ENCODE data around the gene INTS7.

Gene INTS7

DNA sequence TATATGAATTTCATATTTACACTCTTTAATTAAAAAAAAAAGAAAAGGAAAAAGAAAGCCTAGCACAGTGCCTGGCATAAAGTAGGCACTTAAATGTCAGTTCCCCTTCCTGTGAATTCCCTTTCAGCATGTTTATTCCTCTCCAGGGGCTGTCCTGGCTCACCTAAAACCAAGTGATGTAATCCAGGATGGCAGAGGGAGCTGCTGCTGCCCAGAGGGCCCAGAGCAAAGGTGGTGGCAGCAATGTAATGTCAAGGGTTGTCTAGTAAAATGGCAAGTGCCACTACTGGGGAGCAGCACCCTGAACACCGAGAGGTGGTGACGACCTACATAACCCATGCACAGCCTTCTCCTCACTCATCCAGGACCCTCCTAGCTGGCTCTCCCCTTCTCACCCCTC lies 126.4 kb downstream of the INTS7 start:
- in situ Hi-C loops (cut with HindIII; ENCODE audit: low pct_ligation_motif_present, low sequenced_read_pairs): no loop called here
- Histone ChIP-seq H3K27ac (no peak overlapping the region), H3K4me3 (ENCODE audit: low read depth, low read length) (no peak overlapping the region), H3K36me3 (replicated peaks) (no peaks in the 10 kb centered on the region), H3K27me3 (replicated peaks) (no peaks in the 10 kb centered on the region)
- TF ChIP-seq, protein P1, sequence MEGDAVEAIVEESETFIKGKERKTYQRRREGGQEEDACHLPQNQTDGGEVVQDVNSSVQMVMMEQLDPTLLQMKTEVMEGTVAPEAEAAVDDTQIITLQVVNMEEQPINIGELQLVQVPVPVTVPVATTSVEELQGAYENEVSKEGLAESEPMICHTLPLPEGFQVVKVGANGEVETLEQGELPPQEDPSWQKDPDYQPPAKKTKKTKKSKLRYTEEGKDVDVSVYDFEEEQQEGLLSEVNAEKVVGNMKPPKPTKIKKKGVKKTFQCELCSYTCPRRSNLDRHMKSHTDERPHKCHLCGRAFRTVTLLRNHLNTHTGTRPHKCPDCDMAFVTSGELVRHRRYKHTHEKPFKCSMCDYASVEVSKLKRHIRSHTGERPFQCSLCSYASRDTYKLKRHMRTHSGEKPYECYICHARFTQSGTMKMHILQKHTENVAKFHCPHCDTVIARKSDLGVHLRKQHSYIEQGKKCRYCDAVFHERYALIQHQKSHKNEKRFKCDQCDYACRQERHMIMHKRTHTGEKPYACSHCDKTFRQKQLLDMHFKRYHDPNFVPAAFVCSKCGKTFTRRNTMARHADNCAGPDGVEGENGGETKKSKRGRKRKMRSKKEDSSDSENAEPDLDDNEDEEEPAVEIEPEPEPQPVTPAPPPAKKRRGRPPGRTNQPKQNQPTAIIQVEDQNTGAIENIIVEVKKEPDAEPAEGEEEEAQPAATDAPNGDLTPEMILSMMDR (IDR thresholded peaks at IDR 0.05; ENCODE audit: low read depth, low read length, missing control alignments): no peak
- DNase-seq: no peak

DNA sequence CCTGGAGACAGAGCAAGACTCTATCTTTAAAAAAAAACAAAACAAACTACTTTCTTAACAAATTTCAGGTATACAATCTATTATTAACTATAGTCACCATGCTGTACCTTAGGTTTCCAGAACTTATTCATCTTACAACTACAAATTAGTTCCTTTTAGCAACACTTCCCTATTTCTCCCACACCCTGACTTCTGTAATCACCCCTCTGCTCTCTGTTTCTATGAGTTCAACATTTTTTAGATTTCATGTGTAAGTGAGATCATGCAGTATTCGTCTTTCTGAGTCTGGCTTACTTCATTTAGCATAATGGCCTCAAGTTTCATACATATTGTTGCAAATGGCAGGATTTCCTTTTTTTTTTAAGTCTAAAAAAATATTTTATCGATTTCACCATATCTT lies 126.9 kb downstream of the INTS7 start:
- no peak overlapping the region for H3K27ac ChIP-seq

DNA sequence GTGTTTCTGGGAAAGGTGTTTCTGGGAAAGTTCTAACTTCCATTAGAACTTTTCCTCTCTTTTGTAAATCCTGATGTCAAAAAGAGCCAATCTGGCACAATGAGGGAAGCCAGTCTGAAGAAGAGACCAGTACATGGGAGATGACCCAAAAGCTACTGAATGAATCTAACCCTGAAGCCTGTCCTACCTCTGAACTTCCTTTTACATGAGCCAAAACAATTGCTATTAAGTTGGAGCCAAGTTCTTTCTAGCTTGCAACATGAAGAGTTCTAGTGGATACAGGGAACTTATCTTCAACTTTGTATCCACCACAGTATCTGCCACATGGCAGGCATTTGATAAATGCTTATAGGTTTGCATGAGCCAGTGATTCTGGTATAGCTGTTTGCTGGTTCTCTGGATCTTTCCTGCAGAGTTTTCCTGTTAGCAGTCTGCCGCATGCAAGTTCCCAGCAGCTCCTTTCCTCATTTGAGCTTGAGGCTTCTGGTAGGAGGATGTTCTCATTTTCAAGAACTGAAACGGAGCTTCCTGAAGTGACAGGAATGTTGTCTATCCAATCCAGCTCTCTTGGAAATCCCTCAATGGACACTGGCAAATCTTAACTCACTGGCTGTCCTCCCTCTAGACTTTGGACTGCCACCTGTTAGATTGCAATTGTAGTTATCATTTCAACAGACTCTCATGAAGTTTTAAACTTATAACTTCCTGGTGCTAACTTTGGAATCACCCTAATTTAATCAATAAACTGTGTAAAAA lies 131.7 kb downstream of the INTS7 start:
- Histone ChIP-seq H3K36me3 (replicated peaks) (no peaks in the 10 kb centered on the region), H3K27ac (no peak overlapping the region), H3K27me3 (replicated peaks) (no peaks in the 10 kb centered on the region), H3K4me3 (ENCODE audit: low read depth, low read length) (no peak overlapping the region)
- DNase-seq: no peak
- TF ChIP-seq, protein P1 (IDR thresholded peaks at IDR 0.05; ENCODE audit: low read depth, low read length, missing control alignments): no peak
- in situ Hi-C loops (cut with HindIII; ENCODE audit: low pct_ligation_motif_present, low sequenced_read_pairs): no loop called here

More for the DNA sequence above, 126.9 kb downstream of the INTS7 start:
- TF ChIP-seq, protein P1 (IDR thresholded peaks at IDR 0.05; ENCODE audit: low read depth, low read length, missing control alignments): no peak
- DNase-seq: no peak
- H3K4me3 ChIP-seq (ENCODE audit: low read depth, low read length): no peak overlapping the region
- H3K27me3 ChIP-seq (replicated peaks): no peaks in the 10 kb centered on the region
- H3K36me3 ChIP-seq (replicated peaks): no peaks in the 10 kb centered on the region
- in situ Hi-C loops (cut with HindIII; ENCODE audit: low pct_ligation_motif_present, low sequenced_read_pairs): no loop called here

DNA sequence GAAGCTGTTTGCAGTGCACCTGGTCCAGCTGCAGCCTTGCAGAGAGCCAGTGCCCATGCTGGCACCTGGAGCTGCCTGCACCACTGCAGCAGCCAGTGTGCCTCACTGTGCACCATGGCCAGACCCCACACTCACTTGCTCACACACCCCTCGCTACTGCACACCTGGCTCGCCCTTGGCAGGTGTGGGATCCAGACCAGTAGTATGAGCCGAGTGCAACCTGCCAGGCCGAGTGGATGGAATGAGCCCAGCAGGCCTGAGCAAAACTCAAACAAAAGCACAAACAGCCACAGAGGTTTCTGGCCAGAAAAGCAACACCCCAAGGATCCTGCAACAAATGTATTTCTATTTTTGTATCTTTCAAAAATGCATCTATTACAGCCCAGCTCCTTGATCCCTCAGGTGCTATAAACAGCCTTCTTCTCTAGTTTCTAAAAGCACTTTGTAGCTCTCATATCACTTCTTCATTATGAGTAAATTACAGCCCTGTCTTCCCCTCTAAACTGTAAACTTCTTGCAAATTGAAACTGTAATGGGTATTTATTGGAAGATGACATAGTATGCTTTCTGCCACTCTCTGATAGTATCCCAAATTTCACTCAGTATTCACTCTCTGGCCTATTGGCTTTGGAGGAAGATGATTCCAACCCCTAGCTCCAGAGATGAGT lies 132.6 kb downstream of the INTS7 start:
- Histone ChIP-seq H3K27ac (no peak overlapping the region), H3K27me3 (replicated peaks) (no peaks in the 10 kb centered on the region), H3K36me3 (replicated peaks) (no peaks in the 10 kb centered on the region), H3K4me3 (ENCODE audit: low read depth, low read length) (no peak overlapping the region)
- in situ Hi-C loops (cut with HindIII; ENCODE audit: low pct_ligation_motif_present, low sequenced_read_pairs): no loop called here
- TF ChIP-seq, protein P1 (IDR thresholded peaks at IDR 0.05; ENCODE audit: low read depth, low read length, missing control alignments): no peak
- no peak for DNase-seq

DNA sequence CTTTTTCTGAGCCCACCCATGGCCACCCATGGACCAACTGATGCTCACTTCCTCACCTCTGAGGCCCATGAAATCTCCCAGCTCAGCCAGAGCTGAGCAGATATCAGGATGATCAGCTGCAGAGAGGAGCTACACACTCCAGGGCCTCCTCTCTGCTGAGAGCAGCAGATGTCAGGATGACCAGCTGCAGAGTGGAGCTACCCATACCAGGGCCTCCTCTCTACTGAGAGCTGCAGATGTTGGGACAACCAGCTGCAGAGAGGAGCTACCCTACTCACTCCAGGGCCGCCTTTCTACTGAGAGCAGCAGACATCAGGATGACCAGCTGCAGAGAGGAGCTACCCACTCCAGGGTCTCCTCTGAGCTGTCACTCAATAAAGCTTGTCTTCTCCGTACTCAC lies 133.4 kb downstream of the INTS7 start:
- TF ChIP-seq, protein P1 (IDR thresholded peaks at IDR 0.05; ENCODE audit: low read depth, low read length, missing control alignments): no peak
- Histone ChIP-seq H3K27ac (no peak overlapping the region), H3K27me3 (replicated peaks) (no peaks in the 10 kb centered on the region), H3K36me3 (replicated peaks) (no peaks in the 10 kb centered on the region), H3K4me3 (ENCODE audit: low read depth, low read length) (no peak overlapping the region)
- DNase-seq: no peak
- in situ Hi-C loops (cut with HindIII; ENCODE audit: low pct_ligation_motif_present, low sequenced_read_pairs): no loop called here
